Thoracic aorta (tissue), 2 donors: ENCODE measurements around the gene LHPP. TPM values are rescaled to one million over a fixed set of nuclear protein-coding genes. Genes with fewer than 3 reads are reported as not detected.

Source experiments
- ATAC-seq: fragments of 150-250 bp; one replicate; pipeline ENCODE4 v1.8.0; 2017; ENCODE audit warnings: low read depth; ENCODE audit not compliant: insufficient number of reproducible peaks, low FRiP score
- DNase-seq: peaks from one replicate; pipeline ENCODE4 v3.0.0-alpha.2; 2020; ENCODE audit warnings: low spot score
- H3K27ac ChIP-seq, 2 donors: fragments of 200-600 bp; sonication (generic); 1 replicate in 1 of 2; 2 replicates in 1 of 2; pipeline ENCODE4 v1.5.1; 2016; ENCODE audit warnings: mild to moderate bottlenecking in 2 of 2, moderate library complexity in 2 of 2
- H3K27me3 ChIP-seq: fragments of 200-600 bp; sonication (generic); replicated peaks from 2 replicates; pipeline ENCODE4 v1.6.0; 2016; ENCODE audit warnings: mild to moderate bottlenecking; ENCODE audit not compliant: insufficient read depth
- H3K36me3 ChIP-seq: fragments of 200-600 bp; sonication (generic); one replicate; pipeline ENCODE4 v1.5.1; 2016
- H3K4me1 ChIP-seq, 2 donors: fragments of 200-600 bp; sonication (generic); 1 replicate in 1 of 2; 2 replicates in 1 of 2; pipeline versions ENCODE4 v1.5.1 to v1.6.0; 2016; ENCODE audit warnings: low read depth in 2 of 2, mild to moderate bottlenecking in 1 of 2; ENCODE audit not compliant: control insufficient read depth in 1 of 2
- H3K4me3 ChIP-seq: fragments of 200-600 bp; sonication (generic); 2 replicates; pipeline ENCODE4 v1.5.1; 2016; ENCODE audit warnings: mild to moderate bottlenecking
- H3K9me3 ChIP-seq: fragments of 200-600 bp; sonication (generic); 2 replicates; pipeline ENCODE4 v1.5.1; 2016
- total RNA-seq, 2 donors: library from RNA; depleted of rRNA; stranded (reverse); fragments of >200 nt; gene quantifications; one replicate each; pipeline versions ENCODE4 v1.1.0 to v1.2.3, GENCODE V29; 2016
- TF ChIP-seq, protein P1 (sequence below): fragments of 200-600 bp; sonication (generic); IDR thresholded peaks from one replicate; pipeline ENCODE4 v1.5.1; 2019; ENCODE audit warnings: antibody characterized with exemption

Gene LHPP
- total RNA-seq, 2 donors from 2014 or later = 7.2 to 24.1 TPM

GRCh38 chr10:124640056-124640455 is 178.4 kb downstream of the LHPP start:
- Histone ChIP-seq H3K27ac (no peak overlapping the region), H3K9me3 (no peaks in the 10 kb centered on the region), H3K36me3 (no peaks in the 10 kb centered on the region), H3K4me3 (no peak overlapping the region), H3K27me3 (no peaks in the 10 kb centered on the region), H3K4me1 (peaks cover 7 to 25% of the 10 kb centered on the region in 2 donors)
- TF ChIP-seq, protein P1, sequence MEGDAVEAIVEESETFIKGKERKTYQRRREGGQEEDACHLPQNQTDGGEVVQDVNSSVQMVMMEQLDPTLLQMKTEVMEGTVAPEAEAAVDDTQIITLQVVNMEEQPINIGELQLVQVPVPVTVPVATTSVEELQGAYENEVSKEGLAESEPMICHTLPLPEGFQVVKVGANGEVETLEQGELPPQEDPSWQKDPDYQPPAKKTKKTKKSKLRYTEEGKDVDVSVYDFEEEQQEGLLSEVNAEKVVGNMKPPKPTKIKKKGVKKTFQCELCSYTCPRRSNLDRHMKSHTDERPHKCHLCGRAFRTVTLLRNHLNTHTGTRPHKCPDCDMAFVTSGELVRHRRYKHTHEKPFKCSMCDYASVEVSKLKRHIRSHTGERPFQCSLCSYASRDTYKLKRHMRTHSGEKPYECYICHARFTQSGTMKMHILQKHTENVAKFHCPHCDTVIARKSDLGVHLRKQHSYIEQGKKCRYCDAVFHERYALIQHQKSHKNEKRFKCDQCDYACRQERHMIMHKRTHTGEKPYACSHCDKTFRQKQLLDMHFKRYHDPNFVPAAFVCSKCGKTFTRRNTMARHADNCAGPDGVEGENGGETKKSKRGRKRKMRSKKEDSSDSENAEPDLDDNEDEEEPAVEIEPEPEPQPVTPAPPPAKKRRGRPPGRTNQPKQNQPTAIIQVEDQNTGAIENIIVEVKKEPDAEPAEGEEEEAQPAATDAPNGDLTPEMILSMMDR = no peak
- DNase-seq (no peak), ATAC-seq (no peak)

DNA sequence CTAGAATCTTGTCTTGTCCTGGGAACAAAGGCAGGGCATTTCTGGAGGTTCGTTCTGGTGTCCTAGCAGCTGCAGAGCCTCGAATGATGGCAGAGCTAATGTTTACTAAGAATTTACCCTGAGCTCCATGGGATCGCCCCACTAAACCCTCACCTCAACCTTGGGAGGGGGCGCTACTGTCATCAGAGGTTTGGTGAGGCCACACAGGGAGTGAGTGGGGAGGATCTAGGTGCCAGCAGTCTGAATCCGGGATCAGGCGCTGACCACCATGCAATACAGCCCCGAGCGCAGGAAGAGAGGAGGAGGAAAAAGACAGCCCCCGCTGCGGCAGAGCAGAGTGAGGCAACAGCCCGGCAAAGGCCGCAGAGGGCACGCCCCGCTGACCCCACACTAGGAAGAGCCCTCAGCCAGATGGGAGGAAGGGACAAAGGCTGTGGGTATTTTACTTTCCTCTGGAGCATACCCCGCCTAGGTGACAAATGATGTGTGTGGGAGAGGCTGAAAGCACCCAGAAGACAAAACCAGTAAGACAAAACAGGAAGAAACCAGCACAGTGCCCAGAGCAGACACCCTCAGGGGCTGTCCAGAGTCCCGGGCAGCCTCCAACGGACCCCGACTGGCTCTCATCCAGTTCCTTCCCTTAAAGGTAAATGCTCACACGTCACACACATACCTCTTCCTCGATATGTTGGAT is 179.1 kb downstream of the LHPP start:
- Histone ChIP-seq H3K4me1 (peaks cover 8 to 28% of the 10 kb centered on the region in 2 donors), H3K9me3 (no peaks in the 10 kb centered on the region), H3K4me3 (no peak overlapping the region), H3K27ac (no peak overlapping the region), H3K27me3 (no peaks in the 10 kb centered on the region), H3K36me3 (no peaks in the 10 kb centered on the region)
- TF ChIP-seq, protein P1 = no peak
- DNase-seq (no peak), ATAC-seq (no peak)

GRCh38 chr10:124641282-124642087 is 179.9 kb downstream of the LHPP start:
- H3K9me3 ChIP-seq = no peaks in the 10 kb centered on the region
- H3K4me3 ChIP-seq = no peak overlapping the region
- DNase-seq (no peak), ATAC-seq (no peak)
- no peaks in the 10 kb centered on the region for H3K27me3 ChIP-seq
- no peaks in the 10 kb centered on the region for H3K36me3 ChIP-seq
- peaks cover 15 to 36% of the 10 kb centered on the region in 2 donors for H3K4me1 ChIP-seq
- TF ChIP-seq, protein P1 = no peak
- H3K27ac ChIP-seq = no peak overlapping the region

GRCh38 chr10:124642088-124642710 is 180.6 kb downstream of the LHPP start:
- no peaks in the 10 kb centered on the region for H3K9me3 ChIP-seq
- ATAC-seq = no peak
- no peak for DNase-seq
- H3K36me3 ChIP-seq = no peaks in the 10 kb centered on the region
- no peak overlapping the region for H3K27ac ChIP-seq
- TF ChIP-seq, protein P1 = no peak
- no peaks in the 10 kb centered on the region for H3K27me3 ChIP-seq
- peaks cover 22 to 44% of the 10 kb centered on the region in 2 donors for H3K4me1 ChIP-seq
- no peak overlapping the region for H3K4me3 ChIP-seq
